GM19238 (cell line): Measurements from ENCODE around the gene THSD4.

Experiments
- DNase-seq: peaks from one replicate; pipeline ENCODE4 v3.0.0; 2011; ENCODE audit warnings: low spot score; ENCODE audit not compliant: insufficient read length

Gene THSD4

DNA sequence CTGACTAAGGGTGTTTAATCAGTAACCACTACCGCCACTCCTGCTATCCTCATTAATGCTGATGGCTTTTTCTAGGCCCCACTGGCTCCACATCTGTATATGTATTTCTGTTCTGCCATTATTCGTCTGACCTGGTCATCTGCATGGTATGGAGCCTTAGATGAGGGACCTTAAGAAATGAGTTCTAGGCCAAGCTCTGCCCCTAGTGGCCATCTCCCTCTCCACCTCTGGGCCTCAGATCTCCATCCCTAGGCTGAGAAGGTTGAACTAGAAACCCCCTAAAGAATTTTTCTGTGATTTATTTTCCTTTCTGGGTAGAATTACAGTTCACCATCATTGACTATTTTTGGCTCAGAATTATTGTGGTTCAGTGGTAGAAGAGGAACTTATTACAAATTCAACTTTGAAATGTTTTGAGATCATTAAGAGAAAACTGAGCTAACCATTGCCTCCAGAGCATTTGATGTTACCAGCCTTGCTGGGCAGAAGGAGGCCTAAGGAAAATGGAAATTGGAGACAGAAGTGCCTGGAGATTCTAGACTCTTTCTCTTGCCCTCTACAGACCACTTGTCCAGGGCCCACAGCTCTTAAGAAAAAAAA lies 369.9 kb downstream of the THSD4 start:
- DNase-seq = no peak

GRCh38 chr15:71489570-71489969 lies 374.3 kb downstream of the THSD4 start:
- no peak for DNase-seq

DNA sequence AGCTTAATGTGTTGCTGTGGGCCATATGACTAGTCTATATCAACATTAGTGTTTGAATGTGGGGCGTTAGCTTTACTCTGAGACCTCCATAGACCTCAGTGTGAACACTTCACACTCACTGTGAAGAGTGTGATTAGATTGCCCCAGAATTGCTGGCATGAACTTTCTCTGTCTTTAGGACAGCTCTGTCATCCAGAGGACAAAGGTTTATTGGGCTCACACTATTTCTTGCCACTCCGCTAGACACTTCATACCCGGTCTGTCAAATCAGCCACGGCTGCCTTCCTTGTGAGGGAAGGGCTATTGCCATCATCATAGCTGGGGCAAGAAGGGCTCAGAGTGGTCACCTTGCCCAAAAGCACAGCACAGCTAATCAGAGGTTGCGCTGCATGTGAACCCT lies 378.3 kb downstream of the THSD4 start:
- DNase-seq = no peak

GRCh38 chr15:71494563-71495397 lies 379.5 kb downstream of the THSD4 start:
- no peak for DNase-seq

GRCh38 chr15:71495398-71495780 lies 380.1 kb downstream of the THSD4 start:
- no peak for DNase-seq

DNA sequence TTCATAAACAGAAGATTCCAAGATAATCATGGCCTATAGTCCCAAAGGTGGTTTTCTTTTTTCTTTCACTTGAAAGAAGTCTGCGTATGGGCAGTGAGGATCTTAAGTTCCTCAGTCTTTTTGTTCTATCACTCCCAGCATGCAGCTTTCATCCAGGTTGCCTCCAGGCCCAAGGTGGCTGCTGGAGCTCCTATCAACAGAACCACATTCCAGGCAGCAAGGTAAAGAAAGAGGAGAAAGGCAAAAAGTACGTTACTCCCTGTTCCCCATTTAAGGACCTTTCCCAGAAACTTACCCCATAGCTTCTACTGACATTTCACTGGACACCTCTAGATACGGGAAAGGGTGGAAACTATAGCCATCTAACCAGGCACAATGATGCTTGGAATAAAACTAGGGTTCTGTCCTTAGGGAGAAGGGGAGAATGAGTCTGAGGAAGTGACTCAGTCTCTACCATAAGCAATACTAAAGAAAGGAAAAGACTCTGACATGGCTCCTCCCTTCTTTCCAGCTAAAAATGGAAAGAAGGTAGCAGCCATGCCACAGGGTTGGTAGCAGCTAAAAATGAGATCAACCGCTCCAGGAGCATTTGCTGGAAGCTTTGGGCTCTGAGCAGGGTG lies 381.2 kb downstream of the THSD4 start:
- DNase-seq = no peak

DNA sequence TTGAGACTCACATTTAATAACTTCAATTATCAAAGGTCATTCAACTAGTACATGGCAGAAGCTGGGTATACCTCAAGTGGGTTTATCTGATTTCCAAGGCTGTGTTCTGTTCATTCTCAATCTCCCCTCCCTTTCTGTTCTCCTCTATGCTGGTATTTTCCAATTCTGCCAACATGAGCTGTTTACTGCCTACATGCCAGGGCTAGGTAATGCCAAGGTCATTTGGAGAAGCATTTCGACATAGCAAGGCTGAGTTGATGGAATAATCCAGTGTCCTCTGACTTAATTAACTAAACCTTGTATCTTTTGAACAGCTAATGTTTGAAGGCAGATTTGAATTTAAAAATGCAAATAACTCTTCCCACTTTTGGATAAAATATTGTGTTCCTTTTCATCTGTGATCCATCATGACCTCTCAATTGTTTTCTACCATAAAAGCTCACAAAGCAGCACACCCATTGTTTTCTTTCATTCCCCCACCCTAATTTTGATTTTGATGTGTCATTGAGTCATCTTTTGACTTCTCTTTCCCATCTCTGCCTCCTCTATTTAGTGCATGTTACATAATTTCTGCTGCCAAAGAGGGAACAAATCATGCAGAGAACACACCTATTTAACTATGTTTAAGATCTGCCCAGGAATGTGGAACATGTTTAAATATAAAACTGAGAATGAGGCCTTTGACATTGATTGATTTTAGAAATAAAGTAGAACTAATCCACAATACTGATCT lies 386.2 kb downstream of the THSD4 start:
- no peak for DNase-seq

DNA sequence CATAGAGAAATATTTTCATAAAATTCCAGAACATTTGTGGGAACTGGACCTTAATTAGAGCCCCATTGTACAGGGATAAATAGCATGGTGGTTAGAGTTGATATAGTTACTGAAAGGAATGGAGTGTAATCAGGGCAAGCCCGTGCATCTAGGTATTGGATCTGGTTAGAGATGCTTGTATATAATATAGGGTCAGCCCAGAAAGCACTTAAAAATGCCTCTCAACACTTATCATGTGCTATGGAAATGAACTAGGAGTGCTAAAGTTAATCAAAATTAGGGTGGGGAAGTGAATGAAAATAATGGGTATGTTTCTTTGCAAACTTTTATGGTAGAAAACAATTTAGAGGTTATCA lies 386.8 kb downstream of the THSD4 start:
- DNase-seq = no peak

DNA sequence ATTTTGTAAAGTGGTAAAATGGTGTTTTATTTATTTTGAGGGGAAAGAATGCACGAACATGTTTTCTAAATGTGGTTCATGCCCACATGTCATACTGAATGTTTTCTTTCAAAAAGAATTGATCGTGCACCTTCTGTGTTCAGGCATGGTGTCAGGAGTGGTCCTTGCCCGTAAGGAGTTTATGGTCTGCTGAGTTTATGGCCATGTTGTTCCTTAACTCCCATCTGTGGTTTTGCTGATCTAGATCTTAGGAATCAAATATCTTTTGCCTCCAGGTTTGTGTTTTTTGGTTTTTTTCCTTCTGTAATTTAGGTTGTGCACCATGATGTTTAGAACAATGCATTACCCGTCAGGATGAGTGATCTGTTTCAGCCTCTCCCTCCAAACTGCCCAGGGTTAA lies 390.7 kb downstream of the THSD4 start:
- DNase-seq = no peak

GRCh38 chr15:71506946-71507345 lies 391.7 kb downstream of the THSD4 start:
- DNase-seq = no peak

DNA sequence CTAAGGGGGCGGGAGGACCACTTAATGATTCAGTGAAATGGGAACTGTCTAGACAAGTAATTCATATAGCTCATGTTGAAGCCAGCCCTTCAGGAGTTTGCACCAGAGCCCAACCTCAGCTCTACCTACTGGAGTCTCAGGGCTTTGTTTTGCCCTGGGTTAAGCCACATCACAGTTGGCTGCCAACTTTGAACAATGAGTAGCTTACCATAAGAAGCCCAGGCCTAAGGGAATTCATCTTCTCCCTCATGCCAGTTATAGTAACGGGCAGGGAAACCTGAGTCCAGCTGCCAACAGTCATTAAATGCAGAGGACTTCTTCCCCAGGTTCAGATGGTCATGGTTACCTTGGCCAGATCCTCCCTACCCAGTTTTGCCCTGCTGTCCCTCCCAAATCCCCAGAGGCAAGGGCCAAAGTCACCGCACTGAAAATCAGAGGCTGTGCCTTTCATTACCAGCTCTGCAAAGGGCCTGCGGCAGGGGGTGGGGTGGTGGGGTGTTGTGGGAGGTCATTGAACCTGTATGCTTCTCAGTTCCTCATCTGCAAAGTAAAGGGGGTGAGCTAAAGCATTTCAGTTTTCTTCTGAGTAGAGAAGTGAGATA lies 392.9 kb downstream of the THSD4 start:
- no peak for DNase-seq

GRCh38 chr15:71509139-71509538 lies 393.9 kb downstream of the THSD4 start:
- no peak for DNase-seq

- DNase-seq = no peak
Observed at GRCh38 chr15:71510763-71511162, 395.5 kb downstream of the THSD4 start.

- no peak for DNase-seq
Observed at GRCh38 chr15:71511796-71512681, 396.8 kb downstream of the THSD4 start.

GRCh38 chr15:71512682-71513006 lies 397.4 kb downstream of the THSD4 start:
- DNase-seq = no peak

GRCh38 chr15:71515375-71516186 lies 400.3 kb downstream of the THSD4 start:
- DNase-seq = no peak

DNA sequence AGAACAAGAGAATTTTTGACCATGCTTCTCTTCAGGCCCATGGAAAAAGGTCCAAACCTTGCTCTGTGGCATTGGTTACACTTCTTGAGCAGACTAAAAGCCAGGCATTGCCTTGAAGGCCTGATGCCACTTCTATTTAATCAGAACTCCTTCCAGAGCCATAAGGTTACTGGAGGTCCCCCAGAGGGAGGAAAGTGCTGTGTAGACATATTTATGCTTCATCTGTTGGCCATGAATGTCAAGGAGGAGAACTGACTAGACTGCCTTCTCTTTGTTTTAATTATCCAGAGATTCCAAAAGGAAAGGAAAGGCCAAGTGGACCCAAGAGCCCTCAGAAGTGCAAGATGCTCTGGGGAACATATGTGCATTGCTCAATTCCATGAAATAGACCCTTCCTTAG lies 402.5 kb downstream of the THSD4 start:
- DNase-seq = no peak

- no peak for DNase-seq
Observed at GRCh38 chr15:71518661-71519060, 403.4 kb downstream of the THSD4 start.

GRCh38 chr15:71526060-71526820 lies 411.0 kb downstream of the THSD4 start:
- DNase-seq = no peak
